Measurements from ENCODE around the gene TAGLN2.

Gene TAGLN2

DNA sequence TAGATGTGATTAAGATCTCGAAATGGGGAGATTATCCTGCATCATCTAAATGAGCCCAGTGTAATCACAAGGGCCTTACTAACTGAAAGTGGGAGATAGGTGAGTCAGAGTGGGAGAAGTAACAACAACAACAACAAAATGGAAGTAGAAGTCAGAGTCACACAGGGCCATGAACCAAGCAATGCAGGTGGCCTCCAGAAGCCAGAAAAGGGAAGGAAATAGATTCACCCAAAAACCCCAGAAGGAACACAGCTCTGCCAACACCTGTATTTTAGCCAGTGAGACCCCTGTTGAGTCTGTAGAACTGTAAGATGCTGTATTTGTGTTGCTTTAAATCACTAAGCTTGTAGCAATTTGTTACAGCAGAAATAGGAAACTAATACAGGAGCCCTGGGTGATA, 4.1 kb downstream of the TAGLN2 start:
- peak; percentile 78 for DNase-seq (ENCODE audit: low read depth)
- TF ChIP-seq, protein P1, sequence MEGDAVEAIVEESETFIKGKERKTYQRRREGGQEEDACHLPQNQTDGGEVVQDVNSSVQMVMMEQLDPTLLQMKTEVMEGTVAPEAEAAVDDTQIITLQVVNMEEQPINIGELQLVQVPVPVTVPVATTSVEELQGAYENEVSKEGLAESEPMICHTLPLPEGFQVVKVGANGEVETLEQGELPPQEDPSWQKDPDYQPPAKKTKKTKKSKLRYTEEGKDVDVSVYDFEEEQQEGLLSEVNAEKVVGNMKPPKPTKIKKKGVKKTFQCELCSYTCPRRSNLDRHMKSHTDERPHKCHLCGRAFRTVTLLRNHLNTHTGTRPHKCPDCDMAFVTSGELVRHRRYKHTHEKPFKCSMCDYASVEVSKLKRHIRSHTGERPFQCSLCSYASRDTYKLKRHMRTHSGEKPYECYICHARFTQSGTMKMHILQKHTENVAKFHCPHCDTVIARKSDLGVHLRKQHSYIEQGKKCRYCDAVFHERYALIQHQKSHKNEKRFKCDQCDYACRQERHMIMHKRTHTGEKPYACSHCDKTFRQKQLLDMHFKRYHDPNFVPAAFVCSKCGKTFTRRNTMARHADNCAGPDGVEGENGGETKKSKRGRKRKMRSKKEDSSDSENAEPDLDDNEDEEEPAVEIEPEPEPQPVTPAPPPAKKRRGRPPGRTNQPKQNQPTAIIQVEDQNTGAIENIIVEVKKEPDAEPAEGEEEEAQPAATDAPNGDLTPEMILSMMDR (IDR thresholded peaks at IDR 0.05; ENCODE audit: insufficient read depth, low read depth, low read length, missing control alignments): no peak
- peak overlapping the region; percentile 69 for H3K4me3 ChIP-seq (ENCODE audit: low read depth, low read length)

DNA sequence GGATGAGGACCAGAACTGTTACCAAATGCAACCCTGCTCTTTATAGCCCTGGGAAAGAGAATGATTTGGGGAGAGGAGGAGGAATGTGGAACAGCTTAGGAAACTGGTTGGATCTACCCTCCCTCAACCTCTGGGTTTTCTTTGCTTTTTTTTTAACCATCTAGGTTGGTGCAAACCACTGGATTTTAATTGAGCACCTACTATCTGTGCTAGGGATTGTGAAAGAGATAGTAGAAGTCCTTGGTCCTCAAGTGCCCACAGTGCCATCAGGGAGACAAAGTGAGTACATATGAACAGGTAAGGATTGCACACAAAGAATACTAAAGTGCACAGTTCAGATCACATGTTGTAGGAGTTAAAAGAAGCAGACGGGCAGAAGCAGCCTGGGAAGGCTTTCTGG, 4.7 kb downstream of the TAGLN2 start:
- peak overlapping the region; percentile 69 for H3K4me3 ChIP-seq (ENCODE audit: low read depth, low read length)
- TF ChIP-seq, protein P1 (IDR thresholded peaks at IDR 0.05; ENCODE audit: insufficient read depth, low read depth, low read length, missing control alignments): no peak
- DNase-seq (ENCODE audit: low read depth): no peak

DNA sequence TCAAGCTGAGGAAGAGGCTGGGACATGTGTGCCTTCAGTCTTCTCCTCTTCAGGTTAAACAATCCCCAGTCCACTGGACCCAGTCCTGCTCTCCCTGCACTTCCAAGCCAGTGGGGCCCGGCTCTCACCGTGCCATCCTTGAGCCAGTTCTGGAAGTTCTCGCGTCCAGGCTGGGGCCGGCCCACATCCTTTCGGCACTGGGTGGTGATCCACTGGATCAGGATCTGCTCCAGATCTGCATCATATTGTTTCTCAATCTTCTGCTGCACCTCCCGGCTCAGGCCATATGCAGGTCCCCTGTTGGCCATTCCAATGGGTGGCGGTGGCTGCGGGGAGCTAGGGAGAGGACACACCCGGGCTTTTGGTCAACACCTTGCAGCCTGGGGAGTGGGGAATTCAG, 5.1 kb downstream of the TAGLN2 start:
- no peak overlapping the region for H3K4me3 ChIP-seq (ENCODE audit: low read depth, low read length)
- DNase-seq (ENCODE audit: low read depth): no peak
- TF ChIP-seq, protein P1 (IDR thresholded peaks at IDR 0.05; ENCODE audit: insufficient read depth, low read depth, low read length, missing control alignments): no peak

DNA sequence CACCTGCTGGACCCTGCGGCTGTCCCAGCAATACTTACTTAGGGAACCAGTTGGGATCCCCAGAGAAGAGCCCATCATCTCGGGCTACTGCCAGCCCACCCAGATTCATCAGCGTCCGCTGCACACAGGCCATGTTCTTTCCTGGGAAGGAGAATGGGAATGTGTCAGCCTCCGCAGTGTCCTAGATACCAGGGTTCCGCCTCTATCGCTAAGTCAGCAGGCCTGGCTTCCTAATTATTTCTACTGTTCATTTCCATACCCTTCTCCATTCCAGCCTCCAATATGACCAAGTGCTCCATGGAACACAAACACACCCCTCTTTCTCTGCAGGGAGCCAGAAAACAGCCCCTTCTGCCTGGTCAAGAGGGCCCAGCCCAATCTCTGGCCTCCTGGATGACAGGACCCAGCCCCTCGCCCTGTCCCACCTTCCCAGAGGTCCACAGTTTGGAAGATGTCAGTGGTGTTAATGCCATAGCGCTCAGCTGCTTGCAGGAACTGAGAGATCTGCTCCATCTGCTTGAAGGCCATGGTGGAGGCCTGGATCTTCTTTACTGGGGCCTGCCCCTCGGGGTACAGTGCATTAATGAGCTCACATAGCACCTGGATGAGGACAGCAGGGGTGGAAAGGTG, 6.0 kb downstream of the TAGLN2 start:
- no peak overlapping the region for H3K4me3 ChIP-seq (ENCODE audit: low read depth, low read length)
- TF ChIP-seq, protein P1 (IDR thresholded peaks at IDR 0.05; ENCODE audit: insufficient read depth, low read depth, low read length, missing control alignments): no peak
- DNase-seq (ENCODE audit: low read depth): no peak

DNA sequence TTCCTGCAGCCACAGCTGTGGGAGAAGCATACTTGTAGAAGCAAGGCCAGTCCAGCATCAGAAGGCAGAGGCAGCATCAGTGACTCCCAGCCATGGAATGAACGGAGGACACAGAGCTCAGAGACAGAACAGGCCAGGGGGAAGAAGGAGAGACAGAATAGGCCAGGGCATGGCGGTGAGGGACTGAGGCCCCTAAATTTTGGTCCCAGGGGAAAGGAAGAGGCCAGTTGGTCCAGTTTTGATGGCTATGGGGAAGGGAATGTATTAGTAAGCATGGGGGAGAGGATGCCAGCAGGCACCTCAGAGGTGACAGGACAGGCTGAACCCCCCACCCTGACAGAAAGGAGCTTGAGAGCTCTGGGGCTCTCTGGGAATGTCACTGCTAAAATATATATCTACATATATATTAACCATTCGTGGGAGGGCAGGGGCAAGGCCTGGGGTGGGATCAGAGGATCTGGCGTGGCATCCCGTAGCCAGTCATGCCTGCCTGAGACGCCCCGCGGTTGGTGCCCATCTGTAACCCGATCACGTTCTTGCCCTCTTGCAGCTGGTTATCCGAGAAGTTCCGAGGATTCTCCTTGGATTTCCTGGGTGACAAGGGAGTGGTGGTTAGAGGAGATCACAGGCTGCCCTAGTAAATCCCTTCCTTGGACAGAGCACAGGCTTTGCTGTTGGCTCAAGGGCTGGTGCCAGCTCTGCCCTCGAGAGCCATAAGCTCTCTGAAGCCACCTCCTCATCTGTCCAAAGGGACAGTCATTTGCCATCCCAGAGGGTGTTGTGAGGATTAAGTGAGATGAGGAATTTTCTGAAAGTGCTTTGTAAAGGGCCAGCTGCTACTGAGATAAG, 6.7 kb downstream of the TAGLN2 start:
- H3K4me3 ChIP-seq (ENCODE audit: low read depth, low read length): no peak overlapping the region
- no peak for DNase-seq (ENCODE audit: low read depth)
- TF ChIP-seq, protein P1 (IDR thresholded peaks at IDR 0.05; ENCODE audit: insufficient read depth, low read depth, low read length, missing control alignments): no peak

DNA sequence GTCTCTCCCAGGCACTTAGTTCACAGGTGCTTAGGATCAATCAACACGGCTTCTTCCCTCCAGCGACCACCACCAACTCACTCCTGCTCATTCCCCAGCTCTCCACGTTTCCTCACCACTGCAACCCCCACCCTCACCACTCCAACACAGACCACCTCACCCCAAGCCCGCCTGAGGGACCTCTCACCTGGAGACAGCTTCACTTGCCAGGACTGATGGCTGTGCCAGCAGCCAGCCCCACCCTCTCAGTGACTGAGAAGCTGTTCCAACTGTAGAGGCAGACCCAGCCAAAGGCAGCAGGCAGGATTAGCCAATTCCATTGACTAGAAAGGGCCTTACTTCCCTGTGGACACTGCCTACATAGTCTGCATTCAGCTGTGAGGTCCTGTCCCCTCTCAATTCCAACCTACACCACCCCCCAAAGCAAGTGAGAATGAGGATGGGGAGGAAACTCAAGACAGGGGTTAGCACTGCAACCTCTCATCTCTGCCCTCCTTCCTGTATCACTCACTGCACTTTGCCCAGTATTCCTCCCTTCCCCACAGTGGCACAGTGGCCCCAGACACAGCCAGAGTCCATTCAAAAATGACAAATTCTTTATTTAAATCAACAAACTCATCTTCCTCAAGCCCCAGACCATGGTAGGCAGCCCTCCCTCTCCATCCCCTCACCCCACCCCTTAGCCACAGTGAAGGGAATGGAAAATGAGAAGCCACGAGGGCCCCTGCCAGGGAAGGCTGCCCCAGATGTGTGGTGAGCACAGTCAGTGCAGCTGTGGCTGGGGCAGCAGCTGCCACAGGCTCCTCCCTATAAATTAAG, 7.6 kb downstream of the TAGLN2 start:
- TF ChIP-seq, protein P1 (IDR thresholded peaks at IDR 0.05; ENCODE audit: insufficient read depth, low read depth, low read length, missing control alignments): no peak
- no peak for DNase-seq (ENCODE audit: low read depth)
- no peak overlapping the region for H3K4me3 ChIP-seq (ENCODE audit: low read depth, low read length)

Data from GM12865 (cell line).